Measurements from ENCODE around the gene HOATZ. TPM values are rescaled to one million over a fixed set of nuclear protein-coding genes. Genes with fewer than 3 reads are reported as not detected.
A peak's percentile ranks its signal among the peaks of the same experiment; 100 is the strongest.

HOATZ gene
- total RNA-seq, 1 donor from 2014 or later, result 0.75 TPM

GRCh38 chr11:111490496-111490895 is 24.1 kb upstream of the HOATZ start:
- DNase-seq (ENCODE audit: extremely low spot score, unreplicated experiment), result no peak
- no peak overlapping the region for H3K27ac Mint-ChIP-seq
- no peak for TF ChIP-seq CTCF (conservative IDR thresholded peaks at IDR 0.05)
- H3K27me3 Mint-ChIP-seq, result peaks cover 7% of the 10 kb centered on the region
- H3K36me3 Mint-ChIP-seq, result no peaks in the 10 kb centered on the region
- no peaks in the 10 kb centered on the region for H3K4me1 Mint-ChIP-seq (ENCODE audit: unreplicated experiment)
- peaks cover 4% of the 10 kb centered on the region for H3K9me3 Mint-ChIP-seq
- H3K4me3 Mint-ChIP-seq, result no peak overlapping the region

GRCh38 chr11:111494040-111494439 is 20.5 kb upstream of the HOATZ start:
- Mint-ChIP-seq H3K9me3 (no peaks in the 10 kb centered on the region), H3K36me3 (no peaks in the 10 kb centered on the region), H3K4me3 (no peak overlapping the region), H3K27me3 (peaks cover 19% of the 10 kb centered on the region), H3K4me1 (ENCODE audit: unreplicated experiment) (no peaks in the 10 kb centered on the region), H3K27ac (no peak overlapping the region)
- no peak for TF ChIP-seq CTCF (conservative IDR thresholded peaks at IDR 0.05)
- no peak for DNase-seq (ENCODE audit: extremely low spot score, unreplicated experiment)

GRCh38 chr11:111499483-111499882 is 15.1 kb upstream of the HOATZ start:
- no peak for DNase-seq (ENCODE audit: extremely low spot score, unreplicated experiment)
- Mint-ChIP-seq H3K27me3 (peaks cover 25% of the 10 kb centered on the region), H3K4me1 (ENCODE audit: unreplicated experiment) (no peaks in the 10 kb centered on the region), H3K9me3 (no peaks in the 10 kb centered on the region), H3K36me3 (no peaks in the 10 kb centered on the region), H3K4me3 (no peak overlapping the region), H3K27ac (no peak overlapping the region)
- no peak for TF ChIP-seq CTCF (conservative IDR thresholded peaks at IDR 0.05)

GRCh38 chr11:111500481-111500880 is 14.1 kb upstream of the HOATZ start:
- Mint-ChIP-seq H3K27ac (no peak overlapping the region), H3K9me3 (no peaks in the 10 kb centered on the region)

GRCh38 chr11:111502611-111503010 is 12.0 kb upstream of the HOATZ start:
- Mint-ChIP-seq H3K4me1 (ENCODE audit: unreplicated experiment) (no peaks in the 10 kb centered on the region), H3K4me3 (no peak overlapping the region), H3K27ac (no peak overlapping the region), H3K9me3 (no peaks in the 10 kb centered on the region), H3K36me3 (no peaks in the 10 kb centered on the region), H3K27me3 (peaks cover 46% of the 10 kb centered on the region)
- no peak for DNase-seq (ENCODE audit: extremely low spot score, unreplicated experiment)
- no peak for TF ChIP-seq CTCF (conservative IDR thresholded peaks at IDR 0.05)

More at GRCh38 chr11:111500481-111500880, 14.1 kb upstream of the HOATZ start:
- Mint-ChIP-seq H3K4me3 (no peak overlapping the region), H3K36me3 (no peaks in the 10 kb centered on the region), H3K4me1 (ENCODE audit: unreplicated experiment) (no peaks in the 10 kb centered on the region), H3K27me3 (peaks cover 34% of the 10 kb centered on the region)
- TF ChIP-seq CTCF (conservative IDR thresholded peaks at IDR 0.05), result no peak
- no peak for DNase-seq (ENCODE audit: extremely low spot score, unreplicated experiment)

GRCh38 chr11:111510311-111510710 is 4.3 kb upstream of the HOATZ start:
- no peak for TF ChIP-seq CTCF (conservative IDR thresholded peaks at IDR 0.05)
- Mint-ChIP-seq H3K4me3 (no peak overlapping the region), H3K4me1 (ENCODE audit: unreplicated experiment) (peaks cover 8% of the 10 kb centered on the region), H3K9me3 (peaks cover 5% of the 10 kb centered on the region), H3K36me3 (no peaks in the 10 kb centered on the region), H3K27me3 (peaks cover 66% of the 10 kb centered on the region), H3K27ac (peak overlapping the region; percentile 20)
- no peak for DNase-seq (ENCODE audit: extremely low spot score, unreplicated experiment)

Data from type B pancreatic cell (in vitro differentiated cells).